Measurements from ENCODE around the gene JHY. TPM values are rescaled to one million over a fixed set of nuclear protein-coding genes. Genes with fewer than 3 reads are reported as not detected.

JHY gene
- total and polyA plus RNA-seq, 8 donors: 7.3 to 10.0 (median 8.5) TPM

DNA sequence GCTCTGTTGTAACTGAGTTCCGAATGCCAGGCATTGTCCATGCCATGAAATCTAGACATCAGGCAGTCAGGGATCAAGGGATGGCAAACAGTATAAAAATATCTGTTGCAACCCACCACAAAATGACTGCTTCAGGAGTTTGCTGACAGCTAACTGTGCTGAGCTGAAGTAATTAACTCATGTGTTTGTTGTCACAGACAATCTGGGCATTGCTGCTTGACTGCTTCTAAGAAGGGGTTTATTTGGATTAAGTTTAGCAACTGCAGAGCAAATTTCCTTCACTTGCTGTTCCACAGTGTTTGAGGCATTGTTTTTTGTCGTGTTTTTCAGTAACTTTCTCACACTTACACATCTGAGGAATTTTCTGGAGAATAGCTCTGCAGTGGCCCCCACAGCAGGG, 68.7 kb downstream of the JHY start:
- no peak overlapping the region for H3K27ac ChIP-seq
- peaks cover 0 to 9% of the 10 kb centered on the region in 2 donors for H3K36me3 ChIP-seq
- intact Hi-C loops (cut with DNase I): no loop called here
- no peaks in the 10 kb centered on the region for H3K9me3 ChIP-seq
- H3K27me3 ChIP-seq: no peaks in the 10 kb centered on the region
- no peak overlapping the region for H3K4me3 ChIP-seq
- H3K4me1 ChIP-seq: no peaks in the 10 kb centered on the region
- no peak for ATAC-seq
- DNase-seq: no peak
- no peak for TF ChIP-seq CTCF (IDR thresholded peaks at IDR 0.05)

- intact Hi-C loops (cut with DNase I): no loop called here
These were observed 71.9 kb downstream of the JHY start for GRCh38 chr11:122954455-122954854.

GRCh38 chr11:122963961-122964360, 81.4 kb downstream of the JHY start:
- intact Hi-C loops (cut with DNase I): no loop called here
- Histone ChIP-seq H3K4me1 (no peaks in the 10 kb centered on the region), H3K27me3 (peaks cover 6 to 24% of the 10 kb centered on the region in 2 donors), H3K36me3 (no peaks in the 10 kb centered on the region), H3K9me3 (no peaks in the 10 kb centered on the region), H3K4me3 (no peak overlapping the region), H3K27ac (no peak overlapping the region)
- no peak for TF ChIP-seq CTCF (IDR thresholded peaks at IDR 0.05)
- DNase-seq (no peak), ATAC-seq (no peak)

More at GRCh38 chr11:122954455-122954854, 71.9 kb downstream of the JHY start:
- no peak for TF ChIP-seq CTCF (IDR thresholded peaks at IDR 0.05)
- H3K4me1 ChIP-seq: no peaks in the 10 kb centered on the region
- H3K9me3 ChIP-seq: no peaks in the 10 kb centered on the region
- DNase-seq (no peak), ATAC-seq (no peak)
- no peak overlapping the region for H3K27ac ChIP-seq
- H3K36me3 ChIP-seq: no peaks in the 10 kb centered on the region
- H3K27me3 ChIP-seq: no peaks in the 10 kb centered on the region
- H3K4me3 ChIP-seq: no peak overlapping the region

GRCh38 chr11:122976061-122976733, 93.6 kb downstream of the JHY start:
- ATAC-seq (no peak), DNase-seq (no peak)
- Histone ChIP-seq H3K36me3 (no peaks in the 10 kb centered on the region), H3K27ac (no peak overlapping the region), H3K4me1 (peaks cover 0 to 10% of the 10 kb centered on the region in 2 donors), H3K9me3 (no peaks in the 10 kb centered on the region), H3K4me3 (no peak overlapping the region), H3K27me3 (peaks cover 76 to 97% of the 10 kb centered on the region in 2 donors)
- intact Hi-C loops (cut with DNase I): no loop called here
- TF ChIP-seq CTCF (IDR thresholded peaks at IDR 0.05): no peak

GRCh38 chr11:122976734-122977469, 94.3 kb downstream of the JHY start:
- intact Hi-C loops (cut with DNase I): no loop called here
- no peak for DNase-seq
- no peaks in the 10 kb centered on the region for H3K9me3 ChIP-seq
- peaks cover 0 to 10% of the 10 kb centered on the region in 2 donors for H3K4me1 ChIP-seq
- H3K27me3 ChIP-seq: peaks cover 82 to 97% of the 10 kb centered on the region in 2 donors
- H3K27ac ChIP-seq: no peak overlapping the region
- no peaks in the 10 kb centered on the region for H3K36me3 ChIP-seq
- TF ChIP-seq CTCF (IDR thresholded peaks at IDR 0.05): no peak
- no peak overlapping the region for H3K4me3 ChIP-seq
- ATAC-seq: no peak

All from left lung (tissue), 10 donors.